ENCODE measurements around the gene CALCB.
"Not testable (repeated sequence)": the region's sequence is repeated elsewhere in the genome, so short reads cannot be mapped to it uniquely, and the experiment has no call there.

The CALCB gene, protein sequence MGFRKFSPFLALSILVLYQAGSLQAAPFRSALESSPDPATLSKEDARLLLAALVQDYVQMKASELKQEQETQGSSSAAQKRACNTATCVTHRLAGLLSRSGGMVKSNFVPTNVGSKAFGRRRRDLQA

DNA sequence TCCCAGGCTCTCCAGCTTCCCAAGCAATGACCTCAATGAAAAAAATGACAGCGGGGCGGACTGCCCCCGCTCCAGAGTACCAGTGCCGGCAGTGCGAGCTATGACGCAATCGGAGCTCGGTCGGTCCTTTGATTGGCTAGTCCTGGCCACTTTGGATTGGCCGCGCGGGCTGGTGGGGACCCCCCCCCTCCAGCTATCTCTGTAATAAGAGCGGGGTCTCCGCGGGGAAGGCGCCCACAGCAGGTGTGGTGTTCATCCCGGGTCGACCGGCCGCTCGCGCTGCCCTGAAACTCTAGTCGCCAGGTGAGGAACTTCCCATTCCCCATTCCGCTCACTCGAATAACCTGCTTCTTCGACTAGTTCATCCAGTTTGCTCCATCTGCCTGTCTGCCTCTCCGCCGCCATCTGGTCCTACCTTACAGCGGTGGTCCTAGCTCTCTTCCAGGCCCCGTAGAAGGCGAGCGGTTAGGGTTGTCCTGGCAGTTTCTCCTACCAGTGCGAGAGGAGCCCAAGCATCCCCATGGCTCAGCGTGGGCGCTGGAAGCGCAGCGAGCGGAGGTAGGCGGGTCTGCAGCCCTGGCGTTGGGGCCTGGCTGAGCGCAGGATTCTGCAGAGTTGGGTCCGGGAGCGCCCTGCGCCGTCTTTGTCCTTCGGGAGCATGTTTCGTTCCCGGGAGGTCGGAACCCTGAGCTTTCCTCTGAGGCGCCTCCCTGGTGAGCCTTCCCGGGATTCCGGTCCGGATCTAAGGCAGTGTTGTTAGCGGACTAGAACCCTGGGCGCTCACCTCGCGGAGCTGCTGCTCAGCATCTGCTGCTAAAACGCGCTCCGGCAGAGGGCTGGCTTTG is at the start of gene CALCB:
TSS of gene CALCB (plus strand) at position 233 of the 845 bp plus-strand sequence. CDS start 1,126 bp downstream, outside the sequence.
- peak in 1 of 3 donors; percentile 19 for DNase-seq (ENCODE audit: low read depth in 3 of 3, low spot score in 1 of 3)

DNA sequence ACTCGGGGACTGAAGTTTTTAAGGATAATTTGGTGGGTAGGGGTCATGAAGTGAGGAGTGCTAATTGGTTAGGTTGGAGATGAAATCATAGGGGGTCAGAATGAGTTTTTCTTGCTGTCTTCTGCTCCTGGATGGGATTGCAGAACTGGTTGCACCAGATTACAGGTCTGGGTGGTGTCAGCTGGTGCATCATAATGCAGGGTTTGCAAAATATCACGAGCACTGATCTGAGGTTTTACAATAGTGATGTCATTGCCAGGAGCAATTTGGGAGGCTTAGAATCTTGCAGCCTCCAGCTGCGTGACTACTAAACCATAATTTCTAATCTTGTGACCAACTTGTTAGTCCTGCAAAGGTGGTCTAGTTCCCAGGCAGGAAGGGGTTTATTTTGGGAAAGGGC is 46.4 kb upstream of the CALCB start:
- no peak for DNase-seq (ENCODE audit: low read depth in 3 of 3, low spot score in 1 of 3)

DNA sequence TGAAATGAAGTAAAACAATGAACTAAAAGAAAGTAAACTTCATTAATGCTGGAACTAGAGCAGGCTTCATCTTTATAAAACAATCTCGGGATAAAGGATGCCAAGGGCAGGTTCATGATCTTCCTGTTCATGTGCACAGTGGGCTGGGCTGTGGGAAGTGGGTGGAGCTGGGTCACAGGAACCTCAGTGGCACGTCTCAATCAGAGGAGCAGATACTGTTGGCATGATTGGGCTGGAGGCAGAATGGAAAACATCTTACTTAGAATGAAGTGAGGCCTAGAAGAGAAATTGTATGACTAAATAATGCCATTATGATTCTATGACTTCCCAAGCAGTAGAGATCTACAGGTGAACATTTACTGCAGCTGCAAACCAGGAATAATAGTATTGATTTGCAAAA is 45.4 kb upstream of the CALCB start:
- no peak for DNase-seq (ENCODE audit: low read depth in 3 of 3, low spot score in 1 of 3)

DNA sequence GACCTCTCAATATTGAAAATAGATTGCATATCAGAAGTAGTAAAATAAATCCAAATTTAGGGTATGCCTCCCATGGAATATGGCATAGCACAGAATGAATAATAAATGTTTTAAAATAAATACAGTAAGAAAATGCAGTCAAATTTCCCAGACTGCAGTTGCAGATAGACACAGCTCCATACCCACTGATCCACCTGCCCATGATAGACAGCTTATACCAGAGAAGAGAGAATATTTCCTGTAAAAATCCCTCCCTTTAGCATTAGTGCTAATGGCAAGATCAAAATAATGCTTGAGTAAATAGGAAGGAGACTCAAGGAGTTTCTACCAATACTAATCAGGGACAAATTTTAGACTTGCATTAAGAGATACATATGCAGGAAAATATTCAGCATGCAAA is 45.0 kb upstream of the CALCB start:
- no peak for DNase-seq (ENCODE audit: low read depth in 3 of 3, low spot score in 1 of 3)

DNA sequence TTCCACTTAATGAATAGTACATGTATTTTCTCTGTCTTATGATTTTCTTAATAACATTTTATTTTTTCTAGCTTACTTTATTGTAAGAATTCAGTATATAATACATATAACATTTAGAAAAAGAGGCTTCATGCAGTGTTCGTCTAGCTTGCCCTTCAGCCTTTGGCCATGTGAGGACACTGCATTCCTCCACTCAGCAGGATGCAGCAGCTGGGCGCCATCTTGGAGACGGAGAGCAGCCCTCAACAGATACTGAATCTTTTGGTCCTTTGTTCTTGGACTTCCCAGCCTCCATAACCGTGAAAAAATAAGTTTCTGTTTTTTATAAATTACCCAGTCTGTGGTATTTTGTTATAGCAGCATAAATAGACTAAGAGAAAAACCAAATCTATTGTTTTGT is 41.4 kb upstream of the CALCB start:
- DNase-seq (ENCODE audit: low read depth in 3 of 3, low spot score in 1 of 3) = not testable (repeated sequence)

DNA sequence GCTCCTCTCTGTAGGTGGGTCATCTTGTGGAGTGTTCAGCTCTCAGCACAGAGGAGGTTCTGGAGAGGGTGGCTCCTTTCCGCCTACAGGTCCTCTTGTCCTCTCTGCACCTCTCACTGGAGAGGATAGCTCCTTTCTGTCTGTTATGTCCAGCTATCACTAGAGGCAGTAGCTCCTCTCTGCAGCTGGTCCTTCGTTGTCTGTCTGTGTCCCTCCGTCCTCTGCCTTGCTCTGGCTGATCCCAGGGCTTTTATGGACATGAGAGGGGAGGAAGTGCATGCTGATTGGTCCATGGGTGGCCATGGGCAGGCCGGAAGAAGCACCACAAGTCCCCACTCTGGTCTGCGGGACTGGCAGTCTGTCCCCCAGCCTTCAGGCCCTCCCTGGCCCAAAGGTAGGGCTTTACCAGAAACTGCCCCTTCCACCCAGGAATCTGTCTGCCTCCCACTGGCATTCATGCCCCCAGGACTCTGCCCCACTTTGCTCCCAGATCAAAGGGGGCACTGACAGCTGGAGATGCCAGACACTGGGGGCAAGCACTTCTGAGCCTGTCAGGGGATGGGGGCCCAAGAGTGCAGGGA is 38.6 kb upstream of the CALCB start:
- no peak for DNase-seq (ENCODE audit: low read depth in 3 of 3, low spot score in 1 of 3)

DNA sequence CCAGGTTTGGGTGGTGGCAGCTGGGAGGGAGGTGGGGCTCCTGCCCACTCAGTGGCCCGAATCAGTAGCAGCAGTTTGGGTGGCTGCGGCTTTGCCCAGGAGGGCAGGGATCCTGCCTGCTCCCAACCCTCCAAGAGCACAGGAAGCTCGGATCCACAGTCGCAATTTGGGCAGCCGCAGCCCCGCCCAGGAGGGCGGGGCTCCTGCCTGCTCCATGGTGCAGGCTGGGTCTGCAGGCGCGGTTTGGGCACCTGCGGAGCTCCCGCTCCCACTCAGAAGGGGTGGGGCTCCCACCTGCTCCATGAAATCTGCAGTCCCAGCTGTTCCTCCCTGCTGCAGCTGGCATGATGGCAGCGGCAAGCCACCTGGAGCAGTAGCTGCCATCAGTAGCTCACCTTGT is 38.1 kb upstream of the CALCB start:
- DNase-seq (ENCODE audit: low read depth in 3 of 3, low spot score in 1 of 3) = no peak

DNA sequence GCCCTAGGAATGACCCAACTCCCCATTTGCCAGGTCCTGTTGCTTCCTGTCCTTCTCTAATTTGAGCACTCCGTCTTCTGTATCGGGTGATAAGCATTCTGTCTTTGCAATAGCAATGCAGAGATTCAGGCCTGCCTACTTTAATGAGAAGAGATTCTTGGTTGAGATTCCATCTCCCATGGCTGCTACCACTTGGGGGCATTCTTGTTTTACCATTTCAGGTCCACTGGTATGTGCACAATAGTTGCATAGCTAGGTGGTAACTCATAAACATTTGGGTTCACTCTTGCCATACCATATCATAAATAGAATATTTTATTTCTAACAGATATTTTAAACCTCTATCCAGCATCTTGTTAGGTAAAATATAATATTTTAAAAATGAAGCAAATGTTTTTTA is 34.4 kb upstream of the CALCB start:
- no peak for DNase-seq (ENCODE audit: low read depth in 3 of 3, low spot score in 1 of 3)

DNA sequence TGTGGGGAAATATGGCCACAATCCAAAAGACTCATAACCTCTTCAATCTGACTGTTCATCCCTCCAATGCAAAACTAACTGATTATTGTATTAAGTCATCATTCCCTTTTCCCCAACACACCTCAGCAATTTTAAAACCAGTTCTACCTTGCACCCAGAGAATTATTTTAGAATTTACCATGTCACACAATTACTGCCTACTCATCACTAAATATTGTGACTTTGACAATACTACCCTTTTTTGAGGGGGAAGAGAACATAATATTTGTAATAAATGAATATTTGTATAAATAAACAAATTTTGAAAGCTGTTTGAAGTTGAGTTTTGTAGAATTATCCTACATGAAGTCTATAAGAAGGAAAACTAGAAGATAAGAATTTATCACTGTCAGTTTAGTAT is 28.2 kb upstream of the CALCB start:
- DNase-seq (ENCODE audit: low read depth in 3 of 3, low spot score in 1 of 3) = no peak

DNA sequence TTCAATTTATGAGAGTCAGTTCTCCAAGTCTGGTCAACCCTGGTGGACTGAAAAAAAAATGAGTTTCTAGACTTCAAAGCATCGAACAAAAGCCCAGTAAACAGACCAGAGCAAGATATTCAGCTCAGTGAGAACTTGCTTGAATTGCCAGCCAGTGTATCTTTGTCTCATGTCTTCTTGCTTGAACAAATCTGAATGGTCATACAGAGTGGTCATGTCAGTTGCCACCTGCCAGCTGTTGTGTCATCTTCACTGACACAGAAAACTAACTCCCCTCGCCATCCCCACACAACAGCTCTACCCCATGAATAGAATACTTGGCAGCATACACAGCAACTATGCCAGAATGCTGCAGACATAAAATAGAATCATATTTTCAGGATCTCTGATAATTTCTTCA is 27.5 kb upstream of the CALCB start:
- no peak for DNase-seq (ENCODE audit: low read depth in 3 of 3, low spot score in 1 of 3)

DNA sequence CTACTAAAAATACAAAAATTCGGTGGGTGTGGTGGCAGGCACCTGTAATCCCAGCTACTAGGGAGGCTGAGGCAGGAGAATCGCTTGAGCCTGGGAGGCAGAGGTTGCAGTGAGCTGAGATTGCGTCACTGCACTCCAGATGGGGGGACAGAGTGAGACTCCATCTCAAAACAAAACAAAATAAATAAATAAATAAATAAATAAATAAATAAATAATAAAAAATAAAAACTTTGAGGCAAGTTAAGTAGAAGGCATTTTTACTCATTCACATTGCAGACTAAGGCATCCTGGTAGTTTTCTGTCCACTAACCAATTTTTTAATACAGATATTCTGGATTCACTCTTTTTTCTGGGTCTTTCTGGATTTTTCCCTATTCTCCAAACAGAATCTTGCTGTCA is 26.7 kb upstream of the CALCB start:
- DNase-seq (ENCODE audit: low read depth in 3 of 3, low spot score in 1 of 3) = not testable (repeated sequence)

DNA sequence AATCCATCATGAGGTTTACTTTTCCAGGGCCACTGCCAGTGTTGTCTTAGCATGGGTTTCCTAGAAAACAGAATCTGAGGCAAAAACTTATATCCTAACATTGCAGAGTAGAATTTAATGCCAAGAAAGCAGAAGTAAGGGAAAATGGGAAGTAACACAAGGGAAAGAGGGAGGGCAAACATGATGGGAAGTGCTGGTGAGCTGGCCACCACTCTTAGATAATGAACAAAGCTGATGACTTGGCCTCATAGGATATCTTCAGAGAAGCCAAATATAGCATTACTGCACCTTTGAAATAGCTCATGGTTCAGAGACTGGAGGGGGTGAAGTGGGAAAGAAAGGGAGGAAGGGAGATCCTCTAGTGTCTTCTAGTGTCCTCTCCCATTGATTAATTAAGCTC is 24.8 kb upstream of the CALCB start:
- no peak for DNase-seq (ENCODE audit: low read depth in 3 of 3, low spot score in 1 of 3)

DNA sequence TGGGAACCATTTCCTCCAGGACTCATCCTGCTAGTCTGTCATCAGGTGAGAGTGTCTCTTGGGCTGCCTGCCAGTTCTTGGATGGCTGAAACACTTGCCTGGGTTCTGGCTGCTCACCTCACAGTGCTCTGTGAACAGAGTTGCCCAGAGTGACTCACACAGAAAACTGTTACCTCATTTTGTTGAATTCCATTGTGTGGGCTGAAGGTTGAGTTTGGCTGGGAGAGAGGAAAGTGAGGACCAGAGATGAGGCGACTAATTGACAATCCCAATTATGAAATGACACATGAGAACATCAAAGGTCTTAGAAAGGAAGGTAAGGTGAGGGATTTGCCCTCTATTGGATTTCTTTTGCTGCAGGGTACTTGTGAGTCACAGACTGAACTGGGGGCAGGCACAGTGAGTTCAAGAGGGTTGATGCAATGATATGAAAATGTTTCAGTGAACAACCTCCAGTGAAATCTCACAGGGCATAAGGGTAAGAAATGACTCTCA is 20.2 kb upstream of the CALCB start:
- no peak for DNase-seq (ENCODE audit: low read depth in 3 of 3, low spot score in 1 of 3)

DNA sequence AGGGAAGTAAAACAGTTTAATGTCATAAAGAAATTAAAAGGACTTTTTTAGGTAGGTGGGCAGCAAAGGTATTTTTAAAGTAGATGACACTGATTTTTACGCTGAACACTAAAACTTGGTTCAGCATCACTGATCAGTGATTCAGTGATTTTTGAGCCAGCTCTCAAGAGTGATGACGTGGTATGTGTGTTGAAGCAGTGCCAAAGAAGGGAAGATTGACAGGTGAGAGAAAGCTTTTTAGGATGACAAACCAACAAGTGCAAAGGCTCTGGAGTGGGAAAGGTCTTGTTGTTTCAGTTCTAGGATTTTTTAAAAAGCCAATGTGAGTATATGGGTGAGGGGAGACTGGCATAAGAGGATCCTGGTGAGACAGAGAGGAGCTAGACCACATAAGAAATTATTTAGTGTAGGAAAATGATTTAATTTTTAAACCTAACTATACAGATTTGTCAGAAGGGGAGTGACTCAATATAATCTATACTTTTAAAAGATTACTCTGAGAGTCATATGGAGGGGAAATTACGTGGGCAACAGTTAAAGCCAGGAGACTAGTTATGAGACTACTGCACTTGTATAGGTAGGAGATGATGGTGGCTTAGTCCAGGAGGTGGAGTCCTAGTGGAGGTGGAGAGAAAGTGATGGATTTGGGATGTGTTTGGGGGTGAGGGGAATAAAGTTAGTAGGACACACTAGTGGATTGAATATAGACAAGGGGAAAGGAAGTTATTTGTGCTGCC is 17.6 kb upstream of the CALCB start:
- no peak for DNase-seq (ENCODE audit: low read depth in 3 of 3, low spot score in 1 of 3)

DNA sequence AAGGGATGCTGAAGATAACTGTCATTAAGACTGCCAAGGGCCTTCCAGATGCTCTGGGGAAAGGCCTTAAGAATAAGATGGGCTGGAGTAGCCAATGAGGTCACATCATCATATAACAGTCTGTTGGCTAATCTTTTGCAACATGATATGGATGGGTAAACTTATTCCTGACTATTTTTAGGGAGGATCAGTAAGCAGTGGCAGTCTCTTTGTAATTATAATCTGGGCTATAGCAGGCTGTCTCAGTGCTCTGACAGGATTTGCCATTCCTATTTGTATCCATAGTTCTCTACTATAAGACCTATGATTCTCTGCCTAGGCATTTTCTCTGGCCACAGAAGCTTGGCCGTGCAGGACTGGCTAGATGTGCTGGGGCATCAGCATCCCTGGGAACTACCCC is 16.1 kb upstream of the CALCB start:
- DNase-seq (ENCODE audit: low read depth in 3 of 3, low spot score in 1 of 3) = no peak

DNA sequence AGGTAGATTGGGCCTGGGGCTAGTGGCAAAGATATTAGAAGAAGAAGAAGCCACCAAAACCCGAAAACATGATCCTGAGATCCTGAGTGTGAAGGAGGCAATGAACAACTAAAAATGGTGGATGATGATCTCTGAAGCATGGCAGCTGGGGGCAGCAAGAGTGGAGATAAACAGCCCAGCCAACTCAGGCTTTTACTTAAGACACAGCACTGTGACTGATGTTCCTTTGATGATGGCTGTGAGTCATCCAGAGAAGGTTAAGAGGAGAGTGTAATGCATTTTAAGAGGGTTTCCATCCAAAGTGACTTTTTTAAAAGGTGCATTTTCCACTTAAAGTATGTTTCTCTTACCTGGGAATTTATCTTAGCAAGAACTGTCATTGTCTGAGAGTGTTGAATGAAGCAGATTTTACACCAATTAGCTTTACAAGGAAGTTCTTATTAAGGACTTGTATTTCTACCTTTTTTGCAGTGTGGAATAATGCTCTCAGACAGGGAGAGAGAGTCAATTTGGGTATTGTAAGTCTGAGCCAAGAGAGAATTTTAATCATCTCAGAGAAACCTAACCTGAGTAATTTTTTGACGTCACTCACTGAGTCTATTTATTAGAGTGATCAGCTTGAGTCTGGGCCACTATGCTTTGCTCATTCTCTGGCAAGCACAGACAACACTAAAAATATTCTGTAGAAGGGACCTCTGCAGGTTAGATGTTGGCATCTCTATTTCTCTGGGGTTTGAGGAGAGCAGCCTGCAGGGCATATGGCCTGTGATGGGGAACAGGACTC is 14.1 kb upstream of the CALCB start:
- DNase-seq (ENCODE audit: low read depth in 3 of 3, low spot score in 1 of 3) = no peak

DNA sequence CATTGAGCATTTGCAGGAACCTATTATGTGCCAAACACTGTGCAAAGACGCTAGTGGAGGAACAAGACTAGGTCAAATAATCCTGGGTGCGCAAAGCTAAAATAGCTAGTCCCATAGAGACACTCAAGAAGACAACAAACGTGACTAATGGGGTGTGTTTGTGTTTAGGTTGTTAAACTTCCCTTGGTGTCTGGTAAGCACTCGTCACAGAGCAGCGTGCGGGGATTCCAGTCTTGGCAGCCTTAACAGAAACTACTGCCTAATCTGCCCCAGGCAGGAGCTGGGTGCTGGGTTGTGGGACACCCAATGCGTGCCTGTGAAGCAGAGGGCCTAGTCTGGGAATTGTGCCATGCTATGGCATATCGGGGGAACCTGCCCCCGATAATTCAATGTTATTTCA is 10.8 kb upstream of the CALCB start:
- no peak for DNase-seq (ENCODE audit: low read depth in 3 of 3, low spot score in 1 of 3)

DNA sequence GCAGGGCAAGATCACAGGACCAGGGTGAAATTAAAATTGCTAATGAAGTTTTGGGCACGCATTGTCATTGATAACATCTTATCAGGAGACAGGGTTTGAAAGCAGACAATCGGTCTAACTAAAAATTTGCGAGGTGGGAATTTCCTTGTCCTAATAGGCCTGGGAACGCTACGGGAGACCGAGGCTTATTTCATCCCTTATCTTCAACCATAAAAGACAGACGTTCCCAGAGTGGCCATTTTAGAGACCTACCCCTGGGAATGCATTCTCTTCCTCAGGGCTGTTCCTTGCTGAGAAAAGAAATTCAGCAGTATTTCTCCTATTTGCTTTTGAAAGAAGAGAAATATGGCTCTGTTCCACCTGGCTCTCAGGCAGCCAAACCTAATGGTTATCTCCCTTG is 3.6 kb upstream of the CALCB start:
- not testable (repeated sequence) for DNase-seq (ENCODE audit: low read depth in 3 of 3, low spot score in 1 of 3)

DNA sequence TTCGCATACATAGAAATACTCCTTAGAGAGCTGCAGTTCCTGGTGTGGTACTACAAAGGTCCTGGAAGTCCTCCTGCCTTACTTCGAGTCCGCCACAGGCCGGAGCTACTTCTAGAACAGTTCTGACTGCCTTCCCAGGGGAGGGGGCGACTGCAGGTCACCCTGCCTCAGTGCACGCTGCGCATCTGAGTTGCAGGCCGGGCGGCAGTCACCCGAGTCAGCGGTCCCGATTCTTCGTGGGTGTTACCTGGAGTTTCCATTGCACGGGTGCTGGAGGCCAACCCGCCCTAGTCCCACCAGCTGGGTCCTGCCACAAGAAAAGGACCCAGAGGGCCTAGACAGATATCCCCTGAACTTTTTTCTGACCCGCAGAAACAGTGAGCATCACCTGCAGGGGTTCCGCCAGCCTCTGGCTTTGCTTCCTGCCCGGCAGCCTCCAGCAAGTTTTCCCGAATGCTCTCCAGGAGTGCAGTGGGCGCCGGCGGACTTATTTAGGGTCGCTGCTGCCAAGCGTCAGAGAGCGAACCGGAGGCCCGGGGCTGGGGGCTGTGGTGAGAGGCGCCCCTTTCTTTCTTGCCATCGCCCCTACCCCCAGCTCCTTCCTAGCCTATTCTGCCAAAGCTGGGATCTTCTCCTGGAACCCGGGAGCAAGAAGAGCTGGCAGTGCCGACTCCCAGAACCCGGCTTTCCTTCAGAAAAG is 1.7 kb upstream of the CALCB start:
- no peak for DNase-seq (ENCODE audit: low read depth in 3 of 3, low spot score in 1 of 3)

DNA sequence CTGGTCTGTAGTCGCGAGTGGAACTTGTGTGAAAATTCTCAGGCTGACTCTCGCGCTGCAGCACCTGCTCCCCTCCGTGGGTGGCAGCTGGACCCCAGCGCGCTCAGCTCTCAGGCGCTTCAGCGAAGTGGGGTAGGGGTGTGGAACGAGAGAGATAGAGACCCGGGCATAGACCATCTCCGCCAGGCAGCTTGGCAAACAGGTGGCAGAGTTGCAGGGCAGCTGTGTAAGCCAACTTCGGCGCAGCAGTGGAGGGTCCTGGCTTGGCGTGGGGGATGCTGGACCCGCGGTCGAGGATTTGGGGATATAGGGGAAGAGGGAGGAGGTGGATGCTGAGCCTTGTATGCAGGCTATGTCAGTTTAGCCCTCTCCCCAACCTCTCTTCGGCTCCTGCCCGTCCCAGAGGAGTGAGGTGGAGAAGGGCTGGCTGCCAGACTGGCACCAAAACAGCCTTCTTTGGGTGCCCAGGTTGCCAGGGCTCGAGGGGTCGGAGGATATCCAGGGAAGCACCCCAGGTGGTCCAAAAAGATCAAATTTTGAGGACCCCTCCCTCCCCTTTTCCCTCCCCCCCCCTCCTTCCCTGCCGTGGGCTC is 746 bp upstream of the CALCB start:
- no peak for DNase-seq (ENCODE audit: low read depth in 3 of 3, low spot score in 1 of 3)
